H1 (cell line): ENCODE measurements around the gene CRCP. TPM values are rescaled to one million over a fixed set of nuclear protein-coding genes. Genes with fewer than 3 reads are reported as not detected.

Experiments
- CHD2 ChIP-seq: IDR thresholded peaks from 2 replicates; pipeline ENCODE4 v1.6.1; 2012; ENCODE audit warnings: low read length, improper control_type of control experiment
- KDM1A ChIP-seq: fragments of 200-600, 300-600 bp; sonication (generic); IDR thresholded peaks from 2 replicates; pipeline ENCODE4 v1.7.1; 2016; ENCODE audit warnings: mild to moderate bottlenecking, low read length, borderline replicate concordance
- POU5F1 ChIP-seq: IDR thresholded peaks from 2 replicates; pipeline ENCODE4 v1.6.1; 2011; ENCODE audit warnings: low read depth, mild to moderate bottlenecking, low read length, moderate library complexity
- polyA plus RNA-seq, 7 experiments: library from polyadenylated mRNA; depleted of rRNA in 3 of 7; stranded (reverse) in 5 of 7; unstranded in 2 of 7; fragments of >200 nt in 5 of 7; fragments of 200-250 nt in 2 of 7; gene quantifications; 1 replicate in 5 of 7; 2 replicates in 1 of 7; 4 replicates in 1 of 7; pipeline versions ENCODE4 v1.2.1 to v1.2.3, GENCODE V29; 2011 to 2013; ENCODE audit warnings: missing spikeins in 2 of 7, mixed read lengths in 2 of 7
- total RNA-seq: library from RNA; stranded (reverse); fragmentation: NEBNext Ultra II Directional; extraction: Animal tissue kit (Norgen Biotek cat#: 25700); gene quantifications from 2 replicates; pipeline ENCODE4 v1.2.1, GENCODE V29; 2021
- TF ChIP-seq, protein P1 (sequence below): fragments of 300-600 bp; sonication (generic); IDR thresholded peaks from 2 replicates; pipeline ENCODE4 v1.7.1; 2012; ENCODE audit warnings: low read length, moderate library complexity, mild to moderate bottlenecking, inconsistent platforms; ENCODE audit not compliant: insufficient replicate concordance

The CRCP gene
- total and polyA plus RNA-seq, 2 of the 8 experiments (the other 6 are each of a cell fraction or from before 2014, with no cell fraction given), result 15.0 to 29.3 TPM

DNA sequence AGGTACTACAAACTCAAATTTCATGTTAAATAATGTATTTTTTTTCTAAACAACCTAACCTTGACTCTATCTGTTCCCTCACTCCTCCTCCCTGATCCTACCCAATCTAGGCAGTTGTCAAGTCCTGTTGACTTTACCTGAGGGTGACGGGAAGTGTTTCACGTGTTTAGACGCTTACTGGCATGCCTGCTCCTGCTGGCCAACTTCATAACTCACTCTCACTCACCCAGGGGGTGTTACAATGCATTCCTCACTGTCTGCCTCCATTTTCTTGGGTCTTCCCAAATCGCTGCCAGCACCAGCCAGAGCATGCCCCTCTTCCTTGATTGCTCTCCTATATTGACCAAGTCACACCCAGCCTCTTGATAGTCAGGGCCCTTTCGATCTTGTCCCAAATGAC is 28.3 kb downstream of the CRCP start (continued):
- TF ChIP-seq, protein P1, sequence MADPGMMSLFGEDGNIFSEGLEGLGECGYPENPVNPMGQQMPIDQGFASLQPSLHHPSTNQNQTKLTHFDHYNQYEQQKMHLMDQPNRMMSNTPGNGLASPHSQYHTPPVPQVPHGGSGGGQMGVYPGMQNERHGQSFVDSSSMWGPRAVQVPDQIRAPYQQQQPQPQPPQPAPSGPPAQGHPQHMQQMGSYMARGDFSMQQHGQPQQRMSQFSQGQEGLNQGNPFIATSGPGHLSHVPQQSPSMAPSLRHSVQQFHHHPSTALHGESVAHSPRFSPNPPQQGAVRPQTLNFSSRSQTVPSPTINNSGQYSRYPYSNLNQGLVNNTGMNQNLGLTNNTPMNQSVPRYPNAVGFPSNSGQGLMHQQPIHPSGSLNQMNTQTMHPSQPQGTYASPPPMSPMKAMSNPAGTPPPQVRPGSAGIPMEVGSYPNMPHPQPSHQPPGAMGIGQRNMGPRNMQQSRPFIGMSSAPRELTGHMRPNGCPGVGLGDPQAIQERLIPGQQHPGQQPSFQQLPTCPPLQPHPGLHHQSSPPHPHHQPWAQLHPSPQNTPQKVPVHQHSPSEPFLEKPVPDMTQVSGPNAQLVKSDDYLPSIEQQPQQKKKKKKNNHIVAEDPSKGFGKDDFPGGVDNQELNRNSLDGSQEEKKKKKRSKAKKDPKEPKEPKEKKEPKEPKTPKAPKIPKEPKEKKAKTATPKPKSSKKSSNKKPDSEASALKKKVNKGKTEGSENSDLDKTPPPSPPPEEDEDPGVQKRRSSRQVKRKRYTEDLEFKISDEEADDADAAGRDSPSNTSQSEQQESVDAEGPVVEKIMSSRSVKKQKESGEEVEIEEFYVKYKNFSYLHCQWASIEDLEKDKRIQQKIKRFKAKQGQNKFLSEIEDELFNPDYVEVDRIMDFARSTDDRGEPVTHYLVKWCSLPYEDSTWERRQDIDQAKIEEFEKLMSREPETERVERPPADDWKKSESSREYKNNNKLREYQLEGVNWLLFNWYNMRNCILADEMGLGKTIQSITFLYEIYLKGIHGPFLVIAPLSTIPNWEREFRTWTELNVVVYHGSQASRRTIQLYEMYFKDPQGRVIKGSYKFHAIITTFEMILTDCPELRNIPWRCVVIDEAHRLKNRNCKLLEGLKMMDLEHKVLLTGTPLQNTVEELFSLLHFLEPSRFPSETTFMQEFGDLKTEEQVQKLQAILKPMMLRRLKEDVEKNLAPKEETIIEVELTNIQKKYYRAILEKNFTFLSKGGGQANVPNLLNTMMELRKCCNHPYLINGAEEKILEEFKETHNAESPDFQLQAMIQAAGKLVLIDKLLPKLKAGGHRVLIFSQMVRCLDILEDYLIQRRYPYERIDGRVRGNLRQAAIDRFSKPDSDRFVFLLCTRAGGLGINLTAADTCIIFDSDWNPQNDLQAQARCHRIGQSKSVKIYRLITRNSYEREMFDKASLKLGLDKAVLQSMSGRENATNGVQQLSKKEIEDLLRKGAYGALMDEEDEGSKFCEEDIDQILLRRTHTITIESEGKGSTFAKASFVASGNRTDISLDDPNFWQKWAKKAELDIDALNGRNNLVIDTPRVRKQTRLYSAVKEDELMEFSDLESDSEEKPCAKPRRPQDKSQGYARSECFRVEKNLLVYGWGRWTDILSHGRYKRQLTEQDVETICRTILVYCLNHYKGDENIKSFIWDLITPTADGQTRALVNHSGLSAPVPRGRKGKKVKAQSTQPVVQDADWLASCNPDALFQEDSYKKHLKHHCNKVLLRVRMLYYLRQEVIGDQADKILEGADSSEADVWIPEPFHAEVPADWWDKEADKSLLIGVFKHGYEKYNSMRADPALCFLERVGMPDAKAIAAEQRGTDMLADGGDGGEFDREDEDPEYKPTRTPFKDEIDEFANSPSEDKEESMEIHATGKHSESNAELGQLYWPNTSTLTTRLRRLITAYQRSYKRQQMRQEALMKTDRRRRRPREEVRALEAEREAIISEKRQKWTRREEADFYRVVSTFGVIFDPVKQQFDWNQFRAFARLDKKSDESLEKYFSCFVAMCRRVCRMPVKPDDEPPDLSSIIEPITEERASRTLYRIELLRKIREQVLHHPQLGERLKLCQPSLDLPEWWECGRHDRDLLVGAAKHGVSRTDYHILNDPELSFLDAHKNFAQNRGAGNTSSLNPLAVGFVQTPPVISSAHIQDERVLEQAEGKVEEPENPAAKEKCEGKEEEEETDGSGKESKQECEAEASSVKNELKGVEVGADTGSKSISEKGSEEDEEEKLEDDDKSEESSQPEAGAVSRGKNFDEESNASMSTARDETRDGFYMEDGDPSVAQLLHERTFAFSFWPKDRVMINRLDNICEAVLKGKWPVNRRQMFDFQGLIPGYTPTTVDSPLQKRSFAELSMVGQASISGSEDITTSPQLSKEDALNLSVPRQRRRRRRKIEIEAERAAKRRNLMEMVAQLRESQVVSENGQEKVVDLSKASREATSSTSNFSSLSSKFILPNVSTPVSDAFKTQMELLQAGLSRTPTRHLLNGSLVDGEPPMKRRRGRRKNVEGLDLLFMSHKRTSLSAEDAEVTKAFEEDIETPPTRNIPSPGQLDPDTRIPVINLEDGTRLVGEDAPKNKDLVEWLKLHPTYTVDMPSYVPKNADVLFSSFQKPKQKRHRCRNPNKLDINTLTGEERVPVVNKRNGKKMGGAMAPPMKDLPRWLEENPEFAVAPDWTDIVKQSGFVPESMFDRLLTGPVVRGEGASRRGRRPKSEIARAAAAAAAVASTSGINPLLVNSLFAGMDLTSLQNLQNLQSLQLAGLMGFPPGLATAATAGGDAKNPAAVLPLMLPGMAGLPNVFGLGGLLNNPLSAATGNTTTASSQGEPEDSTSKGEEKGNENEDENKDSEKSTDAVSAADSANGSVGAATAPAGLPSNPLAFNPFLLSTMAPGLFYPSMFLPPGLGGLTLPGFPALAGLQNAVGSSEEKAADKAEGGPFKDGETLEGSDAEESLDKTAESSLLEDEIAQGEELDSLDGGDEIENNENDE, result no peak
- TF ChIP-seq KDM1A (no peak), POU5F1 (no peak), CHD2 (no peak)
